ENCODE measurements around the gene SPTSSA.
"Not testable (repeated sequence)": the region's sequence is repeated elsewhere in the genome, so short reads cannot be mapped to it uniquely, and the experiment has no call there.

The SPTSSA gene

GRCh38 chr14:34462132-34462893 lies at the start of gene SPTSSA:
Gene SPTSSA, minus strand, starts transcription at chr14:34462240. Its CDS starts 33 bp downstream, at chr14:34462207.
- DNase-seq (ENCODE audit: low read depth) = peak; percentile 87

GRCh38 chr14:34507884-34508283 lies 45.8 kb upstream of the SPTSSA start:
- DNase-seq (ENCODE audit: low read depth) = no peak

- DNase-seq (ENCODE audit: low read depth) = no peak
These were observed 45.4 kb upstream of the SPTSSA start for GRCh38 chr14:34507459-34507858.

- DNase-seq (ENCODE audit: low read depth) = not testable (repeated sequence)
These were observed 43.1 kb upstream of the SPTSSA start for GRCh38 chr14:34505124-34505491.

GRCh38 chr14:34504027-34504426 lies 42.0 kb upstream of the SPTSSA start:
- DNase-seq (ENCODE audit: low read depth) = not testable (repeated sequence)

GRCh38 chr14:34502545-34503225 lies 40.6 kb upstream of the SPTSSA start:
- DNase-seq (ENCODE audit: low read depth) = no peak

GRCh38 chr14:34502001-34502400 lies 40.0 kb upstream of the SPTSSA start:
- DNase-seq (ENCODE audit: low read depth) = no peak

- no peak for DNase-seq (ENCODE audit: low read depth)
These were observed 39.1 kb upstream of the SPTSSA start for GRCh38 chr14:34501004-34501580.

- DNase-seq (ENCODE audit: low read depth) = no peak
These were observed 36.8 kb upstream of the SPTSSA start for GRCh38 chr14:34498684-34499412.

GRCh38 chr14:34496679-34497513 lies 34.9 kb upstream of the SPTSSA start:
- no peak for DNase-seq (ENCODE audit: low read depth)

GRCh38 chr14:34496007-34496678 lies 34.1 kb upstream of the SPTSSA start:
- DNase-seq (ENCODE audit: low read depth) = no peak

GRCh38 chr14:34489324-34489723 lies 27.3 kb upstream of the SPTSSA start:
- DNase-seq (ENCODE audit: low read depth) = no peak

GRCh38 chr14:34488528-34488927 lies 26.5 kb upstream of the SPTSSA start:
- DNase-seq (ENCODE audit: low read depth) = no peak

GRCh38 chr14:34484726-34485125 lies 22.7 kb upstream of the SPTSSA start:
- DNase-seq (ENCODE audit: low read depth) = no peak

GRCh38 chr14:34482463-34482862 lies 20.4 kb upstream of the SPTSSA start:
- DNase-seq (ENCODE audit: low read depth) = no peak

- no peak for DNase-seq (ENCODE audit: low read depth)
These were observed 17.7 kb upstream of the SPTSSA start for GRCh38 chr14:34479694-34480093.

- no peak for DNase-seq (ENCODE audit: low read depth)
These were observed 16.2 kb upstream of the SPTSSA start for GRCh38 chr14:34478261-34478660.

- DNase-seq (ENCODE audit: low read depth) = not testable (repeated sequence)
These were observed 14.0 kb upstream of the SPTSSA start for GRCh38 chr14:34476036-34476435.

- DNase-seq (ENCODE audit: low read depth) = no peak
These were observed 13.1 kb upstream of the SPTSSA start for GRCh38 chr14:34475163-34475562.

- DNase-seq (ENCODE audit: low read depth) = no peak
These were observed 12.2 kb upstream of the SPTSSA start for GRCh38 chr14:34474187-34474679.
